CD4-positive, alpha-beta T cell treated with Interleukin-17A for 1 hour (primary cell): Measurements from ENCODE around the gene ADAMTS17.

Experiments
- DNase-seq: peaks from one replicate; pipeline ENCODE4 v3.0.0-alpha.2; 2020

ADAMTS17 gene

GRCh38 chr15:100275641-100276040, 66.1 kb downstream of the ADAMTS17 start:
- no peak for DNase-seq

GRCh38 chr15:100269831-100270230, 71.9 kb downstream of the ADAMTS17 start:
- DNase-seq = no peak

GRCh38 chr15:100266166-100266565, 75.6 kb downstream of the ADAMTS17 start:
- DNase-seq = no peak

GRCh38 chr15:100265641-100266035, 76.1 kb downstream of the ADAMTS17 start:
- no peak for DNase-seq

GRCh38 chr15:100264994-100265640, 76.7 kb downstream of the ADAMTS17 start:
- DNase-seq = no peak

- DNase-seq = no peak
Measured at GRCh38 chr15:100263721-100264455, 77.9 kb downstream of the ADAMTS17 start.

GRCh38 chr15:100263031-100263430, 78.7 kb downstream of the ADAMTS17 start:
- no peak for DNase-seq

GRCh38 chr15:100261302-100262240, 80.2 kb downstream of the ADAMTS17 start:
- no peak for DNase-seq

GRCh38 chr15:100259266-100259665, 82.5 kb downstream of the ADAMTS17 start:
- DNase-seq = no peak

- DNase-seq = no peak
Measured at GRCh38 chr15:100256970-100257650, 84.7 kb downstream of the ADAMTS17 start.

- no peak for DNase-seq
Measured at GRCh38 chr15:100256101-100256969, 85.4 kb downstream of the ADAMTS17 start.

- DNase-seq = no peak
Measured at GRCh38 chr15:100255644-100256043, 86.1 kb downstream of the ADAMTS17 start.

- no peak for DNase-seq
Measured at GRCh38 chr15:100254691-100255090, 87.1 kb downstream of the ADAMTS17 start.

GRCh38 chr15:100254285-100254684, 87.5 kb downstream of the ADAMTS17 start:
- no peak for DNase-seq

- DNase-seq = no peak
Measured at GRCh38 chr15:100253640-100254039, 88.1 kb downstream of the ADAMTS17 start.

- DNase-seq = no peak
Measured at GRCh38 chr15:100252779-100253417, 88.9 kb downstream of the ADAMTS17 start.

GRCh38 chr15:100252359-100252758, 89.4 kb downstream of the ADAMTS17 start:
- no peak for DNase-seq

- no peak for DNase-seq
Measured at GRCh38 chr15:100250176-100250800, 91.5 kb downstream of the ADAMTS17 start.

GRCh38 chr15:100249096-100249815, 92.5 kb downstream of the ADAMTS17 start:
- no peak for DNase-seq

- DNase-seq = no peak
Measured at GRCh38 chr15:100248236-100248635, 93.5 kb downstream of the ADAMTS17 start.
